Activated naive CD4-positive, alpha-beta T cell treated with anti-CD3 and anti-CD28 coated beads, Interleukin-2, amount 50 U/mL, for 16 hours (primary cell): Measurements from ENCODE around the gene KLK14.

Experiments used
- DNase-seq: peaks from one replicate; pipeline ENCODE4 v3.0.0-alpha.2; 2020

Gene KLK14

DNA sequence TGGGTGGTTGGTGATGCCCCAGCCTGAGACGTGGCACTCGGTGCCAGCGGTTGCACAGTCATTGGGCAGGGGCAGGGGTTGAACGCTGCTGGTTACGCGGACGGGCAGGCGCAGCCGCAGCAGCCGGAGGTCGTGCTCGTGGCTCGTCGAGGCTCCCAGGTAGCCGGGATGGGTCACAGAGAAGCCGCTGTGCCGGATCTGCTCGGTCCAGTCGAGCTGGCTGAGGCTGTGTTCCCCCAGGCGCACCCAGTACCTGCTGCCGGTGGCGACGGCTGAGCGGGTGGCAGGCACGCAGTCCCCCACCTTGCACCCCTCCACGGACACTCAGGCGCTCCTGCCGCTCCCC is 50.8 kb downstream of the KLK14 start:
- no peak for DNase-seq

DNA sequence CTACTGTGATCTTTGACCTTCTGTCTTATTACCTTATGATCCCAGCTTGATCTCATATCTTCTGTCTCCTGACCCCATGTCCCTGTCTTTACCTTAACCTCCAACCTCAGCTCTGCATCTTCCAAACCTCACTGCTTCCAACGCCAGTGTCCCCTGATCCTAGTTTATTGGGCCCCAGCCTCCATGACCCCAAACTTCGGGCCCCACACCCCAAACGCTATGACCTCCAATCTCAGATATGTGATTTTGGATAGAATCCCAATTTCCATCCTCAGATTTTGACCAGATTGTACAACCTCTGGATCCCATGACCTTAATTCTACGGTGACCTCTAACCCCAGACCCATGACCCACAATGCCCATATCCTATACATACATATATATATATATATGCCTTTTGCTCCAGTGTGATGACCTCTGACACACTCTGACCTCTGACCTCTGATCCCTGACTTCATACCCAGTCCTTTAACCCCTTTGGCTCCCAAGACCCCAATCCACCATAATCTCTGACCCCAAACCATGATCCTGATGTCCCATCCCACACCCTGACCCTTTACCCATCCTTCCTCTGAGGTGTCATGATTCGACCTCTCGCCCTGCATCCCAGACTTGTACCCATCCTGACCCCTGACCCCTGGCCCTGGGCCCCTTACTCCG is 51.3 kb downstream of the KLK14 start:
- DNase-seq: no peak

GRCh38 chr19:51030631-51031030 is 52.1 kb downstream of the KLK14 start:
- no peak for DNase-seq

- DNase-seq: no peak
Observed at GRCh38 chr19:51029718-51030117, 53.0 kb downstream of the KLK14 start.
